Loucy (cell line): ENCODE measurements around the gene C2CD3.

Experiments
- CTCF ChIP-seq: fragments of 200-600 bp; sonication (generic); conservative IDR thresholded peaks from 2 replicates; pipeline ENCODE4 v1.5.1; 2014; ENCODE audit warnings: mild to moderate bottlenecking, antibody characterized with exemption, low read length
- EZH2phosphoT487 ChIP-seq: fragments of 200-600 bp; IDR thresholded peaks from 2 replicates; pipeline ENCODE4 v1.6.1; 2018; ENCODE audit warnings: antibody characterized with exemption, mild to moderate bottlenecking, moderate library complexity, borderline replicate concordance

- TF ChIP-seq CTCF (no peak), EZH2phosphoT487 (no peak)
Measured at GRCh38 chr11:73976451-73977151, 194.2 kb downstream of the C2CD3 start.
